ENCODE results near the gene ZFP92.

Gene ZFP92

GRCh38 chrX:153450949-153451277 is 39.6 kb downstream of the ZFP92 start:
- in situ Hi-C loops (cut with MboI; ENCODE audit: low sequenced_read_pairs), result no loop called here

GRCh38 chrX:153454901-153455550 is 43.8 kb downstream of the ZFP92 start:
- in situ Hi-C loops (cut with MboI; ENCODE audit: low sequenced_read_pairs), result no loop called here

- in situ Hi-C loops (cut with MboI; ENCODE audit: low sequenced_read_pairs), result no loop called here
Measured at GRCh38 chrX:153455571-153455970, 44.3 kb downstream of the ZFP92 start.

GRCh38 chrX:153456161-153456560 is 44.9 kb downstream of the ZFP92 start:
- in situ Hi-C loops (cut with MboI; ENCODE audit: low sequenced_read_pairs), result no loop called here

- in situ Hi-C loops (cut with MboI; ENCODE audit: low sequenced_read_pairs), result no loop called here
Measured at GRCh38 chrX:153456704-153457103, 45.4 kb downstream of the ZFP92 start.

- in situ Hi-C loops (cut with MboI; ENCODE audit: low sequenced_read_pairs), result no loop called here
Measured at GRCh38 chrX:153457136-153457825, 46.0 kb downstream of the ZFP92 start.

- in situ Hi-C loops (cut with MboI; ENCODE audit: low sequenced_read_pairs), result no loop called here
Measured at GRCh38 chrX:153457827-153458466, 46.7 kb downstream of the ZFP92 start.

GRCh38 chrX:153458476-153458875 is 47.2 kb downstream of the ZFP92 start:
- in situ Hi-C loops (cut with MboI; ENCODE audit: low sequenced_read_pairs), result no loop called here

- in situ Hi-C loops (cut with MboI; ENCODE audit: low sequenced_read_pairs), result no loop called here
Measured at GRCh38 chrX:153459986-153460385, 48.7 kb downstream of the ZFP92 start.

- in situ Hi-C loops (cut with MboI; ENCODE audit: low sequenced_read_pairs), result no loop called here
Measured at GRCh38 chrX:153460826-153461225, 49.6 kb downstream of the ZFP92 start.
